Measurements from ENCODE around the gene GPER1. TPM values are rescaled to one million over a fixed set of nuclear protein-coding genes. Genes with fewer than 3 reads are reported as not detected.

The GPER1 gene
- total and polyA plus RNA-seq, 8 donors: 0.20 to 3.5 (median 1.0) TPM

GRCh38 chr7:1100834-1101562 lies 13.1 kb downstream of the GPER1 start:
- TF ChIP-seq CTCF (IDR thresholded peaks at IDR 0.05): no peak
- 89 to 91% methylated on average over 34 of the region's 34 CpGs for WGBS, 2 donors
- intact Hi-C loops (cut with DNase I): no loop called here
- DNase-seq (peak in 1 of 6 donors; percentile 51), ATAC-seq (peak in 1 of 4 donors; percentile 20), FAIRE-seq (no peak)
- peaks cover 0 to 16% (median 13%) of the 10 kb centered on the region in 3 donors for H3K4me1 ChIP-seq
- no peaks in the 10 kb centered on the region for H3K9me3 ChIP-seq
- no peaks in the 10 kb centered on the region for H3K36me3 ChIP-seq
- no peaks in the 10 kb centered on the region for H3K27me3 ChIP-seq
- H3K4me3 ChIP-seq: no peak overlapping the region
- H3K27ac ChIP-seq: no peak overlapping the region

- peak overlapping the region in 1 of 4 donors; percentile 12 for H3K27ac ChIP-seq
- DNase-seq: peak in 1 of 6 donors; percentile 74
Observed at GRCh38 chr7:1101563-1102431, 13.9 kb downstream of the GPER1 start.

GRCh38 chr7:1103009-1103788 lies 15.3 kb downstream of the GPER1 start:
- no peak overlapping the region for H3K27ac ChIP-seq
- H3K27me3 ChIP-seq: no peaks in the 10 kb centered on the region
- 69 to 78% methylated on average over 34 of the region's 34 CpGs for WGBS, 2 donors
- FAIRE-seq (no peak), DNase-seq (peak in 2 of 6 donors; percentile 21 to 39), ATAC-seq (peak; percentile 34 to 68 (median 55))
- no peak overlapping the region for H3K4me3 ChIP-seq
- peaks cover 0 to 16% (median 13%) of the 10 kb centered on the region in 3 donors for H3K4me1 ChIP-seq
- intact Hi-C loops (cut with DNase I): no loop called here
- H3K9me3 ChIP-seq: no peaks in the 10 kb centered on the region
- H3K36me3 ChIP-seq: no peaks in the 10 kb centered on the region
- TF ChIP-seq CTCF (IDR thresholded peaks at IDR 0.05): no peak

More at GRCh38 chr7:1101563-1102431, 13.9 kb downstream of the GPER1 start:
- intact Hi-C loops (cut with DNase I): no loop called here
- no peak for TF ChIP-seq CTCF (IDR thresholded peaks at IDR 0.05)
- H3K4me1 ChIP-seq: peaks cover 0 to 16% (median 13%) of the 10 kb centered on the region in 3 donors
- WGBS, 2 donors: 74 to 87% methylated on average over 44 to 47 of the region's 47 CpGs
- H3K36me3 ChIP-seq: no peaks in the 10 kb centered on the region
- no peaks in the 10 kb centered on the region for H3K9me3 ChIP-seq
- H3K4me3 ChIP-seq: no peak overlapping the region
- ATAC-seq (peak; percentile 53 to 77 (median 66)), FAIRE-seq (no peak)
- no peaks in the 10 kb centered on the region for H3K27me3 ChIP-seq

- intact Hi-C loops (cut with DNase I): no loop called here
- Histone ChIP-seq H3K27ac (no peak overlapping the region), H3K9me3 (no peaks in the 10 kb centered on the region), H3K27me3 (no peaks in the 10 kb centered on the region), H3K4me1 (peaks cover 0 to 16% (median 13%) of the 10 kb centered on the region in 3 donors), H3K4me3 (no peak overlapping the region), H3K36me3 (no peaks in the 10 kb centered on the region)
- no peak for TF ChIP-seq CTCF (IDR thresholded peaks at IDR 0.05)
- FAIRE-seq: no peak
- DNase-seq: peak in 2 of 6 donors; percentile 33 to 38
- 91 to 96% methylated on average over 21 of the region's 21 CpGs for WGBS, 2 donors
- ATAC-seq: no peak
Observed at GRCh38 chr7:1103789-1104515, 16.0 kb downstream of the GPER1 start.

All from pancreas (tissue), 10 donors.